ENCODE data around the gene LEMD2. TPM values are rescaled to one million over a fixed set of nuclear protein-coding genes. Genes with fewer than 3 reads are reported as not detected.

The LEMD2 gene
- total RNA-seq, 2 donors from 2014 or later: 62.0 to 75.8 TPM

DNA sequence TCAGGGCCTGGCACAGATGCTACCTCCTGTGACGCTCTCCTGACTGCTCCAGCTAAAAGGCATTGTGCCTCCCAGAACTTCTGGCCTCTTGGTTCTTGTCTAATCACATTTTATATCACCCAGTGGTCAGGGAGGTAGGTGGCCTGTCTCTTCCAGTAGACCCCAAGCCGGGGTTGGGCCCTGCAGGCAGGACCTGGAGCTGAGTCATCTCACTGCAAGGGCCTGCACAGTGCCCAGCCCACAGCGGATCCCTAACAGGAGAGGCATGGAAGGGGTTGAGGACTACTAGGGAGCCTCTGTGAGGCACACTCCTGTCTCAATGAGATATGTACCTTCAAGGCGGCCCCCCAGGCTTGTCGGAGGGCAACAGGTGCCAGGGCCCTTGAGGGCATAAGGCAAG lies 6.4 kb downstream of the LEMD2 start:
- Histone ChIP-seq H3K9ac (ENCODE audit: extremely low read depth, low read length, poor library complexity, severe bottlenecking) (no peak overlapping the region), H3K36me3 (ENCODE audit: control insufficient read depth, insufficient read depth, low read length) (peaks cover 72% of the 10 kb centered on the region), H3K9me3 (ENCODE audit: control insufficient read depth, low read length) (no peaks in the 10 kb centered on the region), H3K27ac (ENCODE audit: low read depth, low read length) (no peak overlapping the region), H3K27me3 (ENCODE audit: control insufficient read depth, insufficient read depth, low read length, poor library complexity, severe bottlenecking) (no peaks in the 10 kb centered on the region), H3K4me3 (ENCODE audit: low read length) (no peak overlapping the region), H3K4me1 (ENCODE audit: control insufficient read depth, insufficient read depth, low read length) (peaks cover 43% of the 10 kb centered on the region)
- WGBS, 2 experiments (ENCODE audit: insufficient coverage in 1 of 2, insufficient read length in 1 of 2): 94 to 100% methylated on average over 3 to 5 of the region's 5 CpGs
- DNase-seq: no peak
- TF ChIP-seq, protein P1, sequence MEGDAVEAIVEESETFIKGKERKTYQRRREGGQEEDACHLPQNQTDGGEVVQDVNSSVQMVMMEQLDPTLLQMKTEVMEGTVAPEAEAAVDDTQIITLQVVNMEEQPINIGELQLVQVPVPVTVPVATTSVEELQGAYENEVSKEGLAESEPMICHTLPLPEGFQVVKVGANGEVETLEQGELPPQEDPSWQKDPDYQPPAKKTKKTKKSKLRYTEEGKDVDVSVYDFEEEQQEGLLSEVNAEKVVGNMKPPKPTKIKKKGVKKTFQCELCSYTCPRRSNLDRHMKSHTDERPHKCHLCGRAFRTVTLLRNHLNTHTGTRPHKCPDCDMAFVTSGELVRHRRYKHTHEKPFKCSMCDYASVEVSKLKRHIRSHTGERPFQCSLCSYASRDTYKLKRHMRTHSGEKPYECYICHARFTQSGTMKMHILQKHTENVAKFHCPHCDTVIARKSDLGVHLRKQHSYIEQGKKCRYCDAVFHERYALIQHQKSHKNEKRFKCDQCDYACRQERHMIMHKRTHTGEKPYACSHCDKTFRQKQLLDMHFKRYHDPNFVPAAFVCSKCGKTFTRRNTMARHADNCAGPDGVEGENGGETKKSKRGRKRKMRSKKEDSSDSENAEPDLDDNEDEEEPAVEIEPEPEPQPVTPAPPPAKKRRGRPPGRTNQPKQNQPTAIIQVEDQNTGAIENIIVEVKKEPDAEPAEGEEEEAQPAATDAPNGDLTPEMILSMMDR (conservative IDR thresholded peaks at IDR 0.05): no peak
- H3K36me3 Mint-ChIP-seq (ENCODE audit: low read depth): peaks cover 65% of the 10 kb centered on the region
- peak overlapping the region; percentile 90 for H3K27ac Mint-ChIP-seq
- H3K4me3 Mint-ChIP-seq: no peak overlapping the region
- H3K4me1 Mint-ChIP-seq: peaks cover 73% of the 10 kb centered on the region
- no peaks in the 10 kb centered on the region for H3K9me3 Mint-ChIP-seq
- H3K27me3 Mint-ChIP-seq (ENCODE audit: insufficient read depth): no peaks in the 10 kb centered on the region

DNA sequence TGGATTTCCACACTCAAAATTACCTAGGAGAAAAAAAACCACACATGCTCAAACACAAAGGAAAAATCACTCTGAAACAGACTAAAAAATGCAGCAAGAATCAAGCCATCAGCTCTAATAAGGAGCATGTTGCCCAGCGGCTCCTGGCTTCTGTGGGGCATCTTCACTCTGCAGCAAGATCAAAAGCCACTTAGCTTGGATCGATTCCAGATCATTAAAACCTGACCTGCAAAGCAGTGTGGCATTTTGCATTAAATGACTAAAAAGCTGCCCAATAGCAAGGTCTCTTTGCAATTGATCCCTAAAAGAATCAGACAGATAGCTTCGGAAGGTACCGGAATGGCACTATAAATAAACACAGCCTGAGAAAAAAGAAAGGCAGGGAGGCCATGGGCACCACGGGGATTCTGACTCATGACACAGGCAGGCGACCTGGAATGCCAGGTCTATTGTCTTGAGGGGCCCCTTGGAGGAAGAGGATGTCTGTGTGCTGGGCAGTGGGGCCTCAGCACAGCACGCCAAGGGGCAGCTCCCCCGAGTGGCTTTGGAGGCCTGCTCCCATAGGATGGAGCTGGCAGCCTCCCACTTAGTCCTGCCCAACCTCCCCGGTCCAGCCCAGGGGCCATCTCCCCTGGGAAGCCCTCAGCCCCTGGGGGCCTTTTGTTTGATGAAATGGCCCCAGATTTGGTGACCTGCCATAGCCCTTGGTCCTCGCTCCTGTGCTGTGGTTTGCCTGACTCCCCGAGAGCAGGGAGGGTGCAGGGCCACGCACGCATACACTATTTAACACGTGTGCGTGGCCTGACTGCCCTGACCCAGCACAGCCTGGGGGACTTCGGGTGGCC lies 7.6 kb downstream of the LEMD2 start:
- H3K36me3 ChIP-seq (ENCODE audit: control insufficient read depth, insufficient read depth, low read length): peaks cover 82% of the 10 kb centered on the region
- Mint-ChIP-seq H3K27me3 (ENCODE audit: insufficient read depth) (no peaks in the 10 kb centered on the region), H3K36me3 (ENCODE audit: low read depth) (peaks cover 76% of the 10 kb centered on the region), H3K27ac (peak overlapping the region; percentile 90), H3K4me1 (peaks cover 66% of the 10 kb centered on the region), H3K9me3 (no peaks in the 10 kb centered on the region), H3K4me3 (no peak overlapping the region)
- 52 to 70% methylated on average over 12 to 16 of the region's 16 CpGs for WGBS, 2 experiments (ENCODE audit: insufficient coverage in 1 of 2, insufficient read length in 1 of 2)
- H3K9ac ChIP-seq (ENCODE audit: extremely low read depth, low read length, poor library complexity, severe bottlenecking): no peak overlapping the region
- TF ChIP-seq, protein P1 (conservative IDR thresholded peaks at IDR 0.05): no peak
- no peak overlapping the region for H3K4me3 ChIP-seq (ENCODE audit: low read length)
- H3K9me3 ChIP-seq (ENCODE audit: control insufficient read depth, low read length): no peaks in the 10 kb centered on the region
- peak overlapping the region; percentile 95 for H3K27ac ChIP-seq (ENCODE audit: low read depth, low read length)
- peaks cover 34% of the 10 kb centered on the region for H3K4me1 ChIP-seq (ENCODE audit: control insufficient read depth, insufficient read depth, low read length)
- H3K27me3 ChIP-seq (ENCODE audit: control insufficient read depth, insufficient read depth, low read length, poor library complexity, severe bottlenecking): no peaks in the 10 kb centered on the region
- peak; percentile 93 for DNase-seq

DNA sequence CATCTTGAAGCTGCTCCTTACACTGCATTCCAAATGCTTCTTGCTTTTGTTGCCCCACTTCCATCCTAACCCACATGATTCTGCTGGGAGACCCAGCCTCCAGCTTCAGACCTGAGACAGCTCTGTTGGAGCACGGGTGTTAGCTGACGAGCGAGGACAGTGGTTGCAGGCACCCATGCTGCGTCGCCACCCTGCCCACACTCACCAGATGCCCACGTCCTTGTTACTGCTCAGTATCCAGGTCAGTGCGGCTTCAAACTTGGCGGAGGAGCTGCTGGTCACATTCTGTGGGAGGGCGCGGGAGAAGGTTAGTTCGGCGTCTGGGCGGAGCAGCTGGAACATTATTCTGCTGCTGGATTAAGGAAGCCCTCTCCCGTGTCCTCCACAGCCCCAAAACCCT lies 9.0 kb downstream of the LEMD2 start:
- H3K27ac ChIP-seq (ENCODE audit: low read depth, low read length): no peak overlapping the region

More for the DNA sequence above, 9.0 kb downstream of the LEMD2 start:
- 90 to 91% methylated on average over 12 to 14 of the region's 14 CpGs for WGBS, 2 experiments (ENCODE audit: insufficient coverage in 1 of 2, insufficient read length in 1 of 2)
- Histone ChIP-seq H3K4me3 (ENCODE audit: low read length) (no peak overlapping the region), H3K4me1 (ENCODE audit: control insufficient read depth, insufficient read depth, low read length) (peaks cover 34% of the 10 kb centered on the region), H3K9me3 (ENCODE audit: control insufficient read depth, low read length) (no peaks in the 10 kb centered on the region), H3K9ac (ENCODE audit: extremely low read depth, low read length, poor library complexity, severe bottlenecking) (no peak overlapping the region), H3K27me3 (ENCODE audit: control insufficient read depth, insufficient read depth, low read length, poor library complexity, severe bottlenecking) (no peaks in the 10 kb centered on the region), H3K36me3 (ENCODE audit: control insufficient read depth, insufficient read depth, low read length) (peaks cover 86% of the 10 kb centered on the region)
- H3K27me3 Mint-ChIP-seq (ENCODE audit: insufficient read depth): no peaks in the 10 kb centered on the region
- H3K4me1 Mint-ChIP-seq: peaks cover 54% of the 10 kb centered on the region
- no peak for DNase-seq
- no peaks in the 10 kb centered on the region for H3K9me3 Mint-ChIP-seq
- H3K36me3 Mint-ChIP-seq (ENCODE audit: low read depth): peaks cover 84% of the 10 kb centered on the region
- H3K4me3 Mint-ChIP-seq: no peak overlapping the region
- TF ChIP-seq, protein P1 (conservative IDR thresholded peaks at IDR 0.05): no peak
- H3K27ac Mint-ChIP-seq: peak overlapping the region; percentile 24
